Endothelial cell of umbilical vein (primary cell): ENCODE results near the gene LIME1. TPM values are rescaled to one million over a fixed set of nuclear protein-coding genes. Genes with fewer than 3 reads are reported as not detected.

Experiments
- BruUV-seq: library from RNA; stranded (reverse); fragments of 400-500 nt; replicated peaks from 2 replicates; lab custom pipeline; 2021; lab: Mats Ljungman, UMichigan
- CTCF ChIA-PET: fragments of 300-600, 350-600 bp; sonication (Branson Sonifier 250); formaldehyde crosslinking; loops from one replicate; lab custom pipeline; 2021; ENCODE audit warnings: antibody characterized with exemption, inconsistent platforms; lab: Charles Lee
- POLR2A ChIA-PET: fragments of 300-600, 350-600 bp; sonication (Branson Sonifier 250); formaldehyde crosslinking; loops from one replicate; lab custom pipeline; 2021; ENCODE audit warnings: antibody characterized with exemption, inconsistent platforms; lab: Charles Lee
- DNase-seq: peaks from one replicate; pipeline ENCODE4 v3.0.0-alpha.2; 2011; ENCODE audit warnings: low read depth, low spot score
- FAIRE-seq: peaks from 2 replicates; lab custom pipeline; 2011; peaks lifted over from hg19 to GRCh38; lab: Jason Lieb, UNC
- H2AFZ ChIP-seq: 2 replicates; pipeline ENCODE4 v1.6.0; 2012; ENCODE audit warnings: low read depth, low read length, control low read depth, inconsistent platforms
- H3K27ac ChIP-seq: 2 replicates; pipeline ENCODE4 v1.5.1; 2011; ENCODE audit warnings: low read depth, mild to moderate bottlenecking, control low read depth, low read length, moderate library complexity; ENCODE audit not compliant: insufficient read depth
- H3K27me3 ChIP-seq, 2 experiments: 2 replicates each; pipeline versions ENCODE4 v1.6.0 to v1.6.1; 2011; ENCODE audit warnings: low read length in 2 of 2, mixed read lengths in 1 of 2; ENCODE audit not compliant: control insufficient read depth in 2 of 2, insufficient read depth in 2 of 2
- H3K36me3 ChIP-seq, 2 experiments: 2 replicates in 1 of 2; 3 replicates in 1 of 2; pipeline ENCODE4 v1.5.1; 2011; ENCODE audit warnings: low read length in 2 of 2, mild to moderate bottlenecking in 1 of 2, moderate library complexity in 1 of 2; ENCODE audit not compliant: control insufficient read depth in 2 of 2, insufficient read depth in 2 of 2; ENCODE audit errors: extremely low read depth in 1 of 2
- H3K4me1 ChIP-seq: 3 replicates; pipeline ENCODE4 v1.5.1; 2011; ENCODE audit warnings: mild to moderate bottlenecking, low read length; ENCODE audit not compliant: control insufficient read depth, insufficient read depth; ENCODE audit errors: extremely low read depth
- H3K4me2 ChIP-seq: 2 replicates; pipeline ENCODE4 v1.6.1; 2011; ENCODE audit warnings: low read length, control low read depth, mixed read lengths; ENCODE audit not compliant: insufficient read depth
- H3K4me3 ChIP-seq, 3 experiments: fragments of 200-600 bp in 1 of 3; sonication (generic), shearing (Covaris generic) in 1 of 3; replicated peaks in 1 of 3; 2 replicates each; pipeline ENCODE4 v1.5.1; 2011 to 2016; ENCODE audit warnings: control low read depth in 3 of 3, low read length in 3 of 3, mild to moderate bottlenecking in 2 of 3, inconsistent platforms in 1 of 3, low read depth in 1 of 3, moderate library complexity in 1 of 3; ENCODE audit not compliant: insufficient read depth in 1 of 3
- H3K79me2 ChIP-seq: 2 replicates; pipeline ENCODE4 v1.6.0; 2012; ENCODE audit warnings: low read length, inconsistent platforms; ENCODE audit not compliant: control insufficient read depth, insufficient read depth
- H3K9ac ChIP-seq: replicated peaks from 2 replicates; pipeline ENCODE3; 2011; ENCODE audit warnings: low read length, control low read depth; ENCODE audit not compliant: insufficient read depth; ENCODE audit errors: extremely low read depth
- H3K9me1 ChIP-seq: replicated peaks from 3 replicates; pipeline ENCODE4 v1.6.0; 2011; ENCODE audit warnings: mild to moderate bottlenecking, low read length; ENCODE audit not compliant: control insufficient read depth, insufficient read depth; ENCODE audit errors: extremely low read depth
- H3K9me3 ChIP-seq: replicated peaks from 2 replicates; pipeline ENCODE4 v1.5.1; 2012; ENCODE audit warnings: low read length, inconsistent platforms; ENCODE audit not compliant: control insufficient read depth, insufficient read depth
- H4K20me1 ChIP-seq: replicated peaks from 2 replicates; pipeline ENCODE3; 2011; ENCODE audit warnings: mild to moderate bottlenecking, low read length; ENCODE audit not compliant: control insufficient read depth, insufficient read depth; ENCODE audit errors: extremely low read depth
- GATA2 ChIP-seq: IDR thresholded peaks from 2 replicates; pipeline ENCODE4 v1.7.0; 2011; ENCODE audit warnings: low read depth, mild to moderate bottlenecking, moderate library complexity, mixed read lengths, low read length; ENCODE audit not compliant: insufficient read length, insufficient read depth
- MYC ChIP-seq: IDR thresholded peaks from one replicate; pipeline ENCODE4 v1.6.1; 2011; ENCODE audit warnings: mild to moderate bottlenecking, low read depth, low read length
- dilution Hi-C: fragments of 300-500 bp; cut with MboI; formaldehyde crosslinking; loops from one replicate; pipeline ENCODE4 v1.15.0; 2019; ENCODE audit warnings: low sequenced_read_pairs; ENCODE audit not compliant: extremely low pct_ligation_motif_present
- intact Hi-C: fragments of 100-400 bp; cut with micrococcal nuclease; formaldehyde crosslinking; loops from one replicate; pipeline ENCODE4 v1.10.0; 2022
- polyA plus RNA-seq, 4 experiments: library from polyadenylated mRNA; depleted of rRNA in 3 of 4; stranded (reverse) in 3 of 4; unstranded in 1 of 4; fragments of >200 nt; gene quantifications; 2 replicates each; pipeline versions ENCODE4 v1.2.1 to v1.2.3, GENCODE V29; 2011 to 2012; ENCODE audit warnings: missing spikeins in 1 of 4
- total RNA-seq: library from RNA; stranded (reverse); gene quantifications from 2 replicates; pipeline ENCODE4 v1.2.3, GENCODE V29; 2021
- TF ChIP-seq, protein P1 (sequence below), 2 donors: IDR thresholded peaks; 1 replicate in 1 of 2; 2 replicates in 1 of 2; pipeline ENCODE4 v1.5.1; 2011; ENCODE audit warnings: low read length in 2 of 2, mild to moderate bottlenecking in 2 of 2, moderate library complexity in 2 of 2, control low read depth in 1 of 2, inconsistent platforms in 1 of 2, low read depth in 1 of 2; ENCODE audit not compliant: insufficient read depth in 1 of 2; ENCODE audit errors: extremely low read depth in 1 of 2

LIME1 gene
- total and polyA plus RNA-seq, 2 donors (not counting 3 experiments of a cell fraction or from before 2014, with no cell fraction given): 10.7 to 12.2 TPM

DNA sequence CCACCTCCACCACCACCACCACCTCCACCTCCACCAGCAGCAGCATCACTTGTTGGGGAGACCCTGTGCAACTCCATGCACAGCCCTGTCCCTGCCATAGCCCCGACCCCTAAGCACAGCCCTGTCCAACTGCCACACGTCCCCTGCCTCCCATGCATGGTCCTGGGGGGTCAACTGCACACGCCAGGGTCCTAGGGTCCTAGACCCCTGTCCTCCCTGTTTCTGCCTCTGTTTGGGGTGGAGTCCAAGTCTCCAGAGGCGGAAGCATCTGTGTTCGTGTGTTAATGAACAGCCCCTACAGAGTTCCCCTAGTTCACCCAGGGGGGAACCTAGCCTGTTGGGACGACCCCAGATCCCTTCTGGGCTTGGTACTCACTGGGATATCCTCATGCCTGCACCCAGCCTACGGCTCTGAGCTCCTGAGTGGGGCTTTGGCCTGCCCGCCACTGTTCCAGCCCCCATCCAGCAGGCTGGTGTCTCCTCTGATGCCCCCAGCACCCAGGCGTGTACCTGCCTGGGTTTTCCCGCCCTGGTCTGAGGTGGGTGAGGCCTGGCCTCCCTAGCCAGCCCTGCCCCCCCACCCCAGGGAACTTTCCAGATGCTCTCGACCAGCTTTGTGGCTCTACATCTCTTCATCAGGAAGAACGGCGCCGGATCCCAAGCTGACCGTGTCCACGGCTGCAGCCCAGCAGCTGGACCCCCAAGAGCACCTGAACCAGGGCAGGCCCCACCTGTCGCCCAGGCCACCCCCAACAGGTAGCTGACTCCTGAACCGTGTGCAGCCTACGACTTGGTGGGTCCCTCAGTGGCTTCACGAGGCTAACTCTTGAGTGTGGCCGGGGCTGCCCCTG, 42.5 kb upstream of the LIME1 start:
- FAIRE-seq: no peak
- POLR2A ChIA-PET: no interaction called here
- Histone ChIP-seq H3K79me2 (no peaks in the 10 kb centered on the region), H3K9ac (no peak overlapping the region), H3K4me2 (no peak overlapping the region), H3K4me1 (peaks cover 27% of the 10 kb centered on the region), H3K9me3 (no peaks in the 10 kb centered on the region), H3K4me3 (no peak overlapping the region), H2AFZ (no peak overlapping the region), H3K27ac (no peak overlapping the region), H3K9me1 (no peaks in the 10 kb centered on the region), H3K27me3 (no peaks in the 10 kb centered on the region), H3K36me3 (no peaks in the 10 kb centered on the region), H4K20me1 (no peaks in the 10 kb centered on the region)
- dilution Hi-C loops (no loop called here), intact Hi-C loops (no loop called here)
- TF ChIP-seq, protein P1, sequence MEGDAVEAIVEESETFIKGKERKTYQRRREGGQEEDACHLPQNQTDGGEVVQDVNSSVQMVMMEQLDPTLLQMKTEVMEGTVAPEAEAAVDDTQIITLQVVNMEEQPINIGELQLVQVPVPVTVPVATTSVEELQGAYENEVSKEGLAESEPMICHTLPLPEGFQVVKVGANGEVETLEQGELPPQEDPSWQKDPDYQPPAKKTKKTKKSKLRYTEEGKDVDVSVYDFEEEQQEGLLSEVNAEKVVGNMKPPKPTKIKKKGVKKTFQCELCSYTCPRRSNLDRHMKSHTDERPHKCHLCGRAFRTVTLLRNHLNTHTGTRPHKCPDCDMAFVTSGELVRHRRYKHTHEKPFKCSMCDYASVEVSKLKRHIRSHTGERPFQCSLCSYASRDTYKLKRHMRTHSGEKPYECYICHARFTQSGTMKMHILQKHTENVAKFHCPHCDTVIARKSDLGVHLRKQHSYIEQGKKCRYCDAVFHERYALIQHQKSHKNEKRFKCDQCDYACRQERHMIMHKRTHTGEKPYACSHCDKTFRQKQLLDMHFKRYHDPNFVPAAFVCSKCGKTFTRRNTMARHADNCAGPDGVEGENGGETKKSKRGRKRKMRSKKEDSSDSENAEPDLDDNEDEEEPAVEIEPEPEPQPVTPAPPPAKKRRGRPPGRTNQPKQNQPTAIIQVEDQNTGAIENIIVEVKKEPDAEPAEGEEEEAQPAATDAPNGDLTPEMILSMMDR (IDR thresholded peaks at IDR 0.05; ENCODE audit: extremely low read depth in 1 of 2, insufficient read depth in 1 of 2, low read depth in 1 of 2, low read length in 2 of 2): no peak
- no peak for TF ChIP-seq GATA2
- no peak for TF ChIP-seq MYC
- no peak for DNase-seq
- CTCF ChIA-PET: no interaction called here
- no TSS peak for BruUV-seq
